NCI-H1105 treated with DMSO at 0.1 percent for 48 hours (cell line): ENCODE results near the gene MECP2.
A peak's percentile ranks its signal among the peaks of the same experiment; 100 is the strongest.

Source experiments
- DNase-seq: peaks from one replicate; lab custom pipeline; 2025; lab: John Stamatoyannopoulos, UW

Gene MECP2

DNA sequence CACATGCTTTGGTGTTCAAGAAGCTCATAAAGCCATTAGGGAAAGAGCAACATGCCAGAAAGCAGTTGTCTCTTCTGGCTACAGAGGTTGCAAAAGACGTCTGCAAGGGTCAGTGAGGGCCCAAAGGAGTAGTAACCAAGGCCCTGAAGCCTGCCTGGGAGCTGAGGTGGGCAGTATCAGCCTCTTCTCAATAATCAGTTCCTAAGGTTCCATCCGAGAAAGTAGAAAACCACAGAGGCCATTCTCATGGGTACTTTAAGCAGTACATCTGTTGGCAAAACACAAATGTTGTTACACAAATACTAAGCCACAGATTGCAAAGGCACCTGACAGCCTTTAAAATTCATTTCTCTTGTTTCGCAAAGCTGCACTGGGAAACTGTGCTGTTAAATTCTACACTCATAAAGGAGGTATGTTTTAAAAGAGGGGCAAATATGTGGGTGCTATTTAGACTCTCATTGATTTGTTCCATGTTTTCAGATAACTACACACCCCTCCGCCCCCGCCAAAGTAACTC is 37.7 kb downstream of the MECP2 start:
- DNase-seq: no peak

DNA sequence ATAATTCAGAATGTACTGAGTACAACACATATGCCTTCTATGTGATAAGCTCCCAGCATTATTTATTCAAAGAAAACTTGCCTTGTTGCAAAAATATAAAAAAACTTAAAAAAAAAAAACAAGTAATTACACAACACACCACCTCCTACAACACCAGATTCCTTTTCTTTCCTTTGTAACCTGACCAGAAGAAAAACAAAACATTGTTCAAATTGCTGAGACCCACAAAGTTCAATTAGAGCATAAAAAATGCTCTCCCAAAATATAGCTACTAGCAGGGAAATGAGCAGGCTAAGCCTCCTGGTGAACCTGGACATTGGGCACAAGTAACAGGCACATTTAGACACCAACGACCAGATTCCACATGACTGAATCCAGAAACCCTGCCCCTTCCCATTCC is 38.3 kb downstream of the MECP2 start:
- DNase-seq: no peak

DNA sequence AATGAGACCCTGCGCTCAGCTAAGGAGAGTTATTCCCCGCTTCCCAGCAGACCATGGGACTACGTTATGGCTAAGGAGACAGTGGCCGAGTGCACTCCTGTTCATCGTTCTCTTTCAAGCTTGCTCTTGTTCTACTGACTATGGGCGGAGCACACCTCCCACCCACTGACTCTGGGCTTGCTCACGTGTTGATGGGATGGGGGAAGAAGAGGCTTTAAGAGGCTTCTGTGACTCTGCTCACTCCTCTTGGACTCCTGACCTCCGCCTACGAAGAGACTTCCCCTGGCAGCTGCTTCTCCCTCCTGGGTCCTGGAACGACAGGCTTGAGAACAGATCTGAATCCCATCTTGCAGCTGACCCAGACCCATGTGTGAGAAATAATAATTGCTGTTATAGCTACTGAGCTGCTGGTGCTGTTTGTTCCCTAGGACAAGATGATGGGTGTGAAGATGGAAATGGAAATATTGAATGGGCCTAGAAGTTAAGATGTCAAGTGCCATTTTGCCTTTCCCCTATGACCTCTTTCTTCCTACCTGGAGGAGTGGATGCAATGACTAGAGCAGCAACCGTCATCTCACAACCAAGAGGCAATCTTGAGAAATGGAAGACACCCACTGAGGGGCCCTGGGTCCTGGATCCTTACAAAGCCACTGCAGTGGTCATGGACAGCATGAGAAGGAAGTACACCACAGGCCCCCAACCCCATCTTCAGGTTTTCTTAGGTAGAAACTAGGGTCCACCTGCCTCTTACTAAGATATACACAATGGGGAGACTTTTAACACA is 39.1 kb downstream of the MECP2 start:
- no peak for DNase-seq

DNA sequence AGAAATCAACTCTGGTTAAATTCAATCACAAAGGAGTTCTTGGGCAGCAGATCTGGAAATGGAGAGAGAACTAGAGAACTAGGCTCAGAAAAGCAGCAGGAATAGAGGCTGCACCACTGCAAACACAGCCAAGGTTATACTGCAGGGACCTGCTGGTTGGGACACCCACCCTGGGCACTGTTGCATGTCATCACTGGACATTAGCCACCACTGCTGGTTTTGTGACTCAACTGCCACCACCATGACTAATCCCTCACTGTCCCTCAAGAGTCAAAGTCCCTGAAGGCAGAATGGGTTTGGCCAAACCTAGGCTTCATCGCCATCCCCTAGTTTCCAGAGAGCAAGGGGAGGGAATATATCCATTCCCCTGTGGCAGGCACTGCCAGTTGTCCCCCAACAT is 39.7 kb downstream of the MECP2 start:
- DNase-seq: no peak

DNA sequence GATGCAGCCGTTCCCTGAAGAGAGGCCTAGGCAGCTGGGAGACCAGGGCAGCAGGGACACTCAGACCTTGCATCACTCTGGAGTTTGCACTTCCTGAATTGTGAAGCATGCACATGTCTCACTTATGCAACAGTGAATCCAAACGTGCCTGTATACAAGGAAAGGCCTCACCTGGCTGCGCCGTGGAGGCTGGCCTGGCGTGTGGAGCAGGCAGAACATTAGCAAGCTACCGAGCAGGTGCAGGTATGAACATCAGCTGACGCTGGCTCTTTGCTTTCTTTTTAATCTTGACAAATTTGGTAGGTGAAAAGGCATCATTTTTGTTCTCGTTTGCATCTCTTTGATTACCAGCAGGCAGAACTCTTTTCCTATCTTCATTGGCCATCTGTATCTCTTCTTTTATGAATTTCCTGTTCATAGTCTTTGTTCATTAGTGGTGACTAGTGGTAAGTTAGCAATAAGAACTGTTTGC is 40.7 kb downstream of the MECP2 start:
- no peak for DNase-seq

DNA sequence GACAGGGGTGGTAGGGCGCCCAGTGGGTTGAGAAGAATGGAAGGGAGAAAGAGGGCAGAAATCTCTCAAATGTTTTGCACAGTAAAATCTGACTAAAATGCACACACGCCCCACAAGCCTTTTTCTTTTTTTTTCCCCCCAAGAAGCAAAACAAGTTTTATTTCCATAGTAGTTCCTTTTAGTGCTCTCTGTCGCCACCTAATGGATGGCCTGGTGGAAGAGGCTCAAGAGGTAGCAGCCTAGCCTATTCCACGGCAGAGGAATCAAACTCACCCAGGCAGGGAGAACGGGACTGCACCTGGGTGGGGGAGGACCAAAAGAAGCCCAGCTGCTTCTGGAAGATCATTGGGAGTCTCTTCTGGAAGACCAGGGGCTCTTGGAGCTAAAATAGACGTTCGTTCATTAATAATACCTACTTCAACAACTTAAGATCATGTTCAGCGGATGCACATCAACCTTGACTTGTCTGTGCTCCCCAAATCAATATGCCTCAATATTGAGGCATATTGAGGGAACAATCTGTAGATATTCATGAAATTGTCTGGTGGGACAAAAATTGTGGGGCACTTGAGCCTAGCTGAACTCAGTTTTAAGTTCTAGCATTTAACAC is 46.2 kb downstream of the MECP2 start:
- peak; percentile 45 for DNase-seq

DNA sequence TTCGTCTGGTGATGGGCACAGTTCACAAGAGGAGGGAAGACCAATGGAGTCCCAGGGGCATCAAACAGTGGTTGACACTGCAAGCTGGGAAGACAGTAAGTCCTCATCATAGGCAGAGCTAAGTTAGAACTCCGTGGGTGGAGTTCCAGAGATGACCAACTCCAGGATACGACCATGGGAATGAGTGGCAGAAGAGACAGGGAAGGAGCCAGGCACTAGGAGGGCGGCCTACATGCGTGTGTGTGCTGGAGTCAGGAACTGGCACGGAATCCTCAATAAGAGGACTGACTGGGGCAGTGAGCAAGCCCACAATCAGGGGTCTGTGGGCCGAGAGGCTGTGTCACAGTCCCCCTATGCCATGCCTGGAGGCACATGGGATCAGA is 47.4 kb downstream of the MECP2 start:
- no peak for DNase-seq

DNA sequence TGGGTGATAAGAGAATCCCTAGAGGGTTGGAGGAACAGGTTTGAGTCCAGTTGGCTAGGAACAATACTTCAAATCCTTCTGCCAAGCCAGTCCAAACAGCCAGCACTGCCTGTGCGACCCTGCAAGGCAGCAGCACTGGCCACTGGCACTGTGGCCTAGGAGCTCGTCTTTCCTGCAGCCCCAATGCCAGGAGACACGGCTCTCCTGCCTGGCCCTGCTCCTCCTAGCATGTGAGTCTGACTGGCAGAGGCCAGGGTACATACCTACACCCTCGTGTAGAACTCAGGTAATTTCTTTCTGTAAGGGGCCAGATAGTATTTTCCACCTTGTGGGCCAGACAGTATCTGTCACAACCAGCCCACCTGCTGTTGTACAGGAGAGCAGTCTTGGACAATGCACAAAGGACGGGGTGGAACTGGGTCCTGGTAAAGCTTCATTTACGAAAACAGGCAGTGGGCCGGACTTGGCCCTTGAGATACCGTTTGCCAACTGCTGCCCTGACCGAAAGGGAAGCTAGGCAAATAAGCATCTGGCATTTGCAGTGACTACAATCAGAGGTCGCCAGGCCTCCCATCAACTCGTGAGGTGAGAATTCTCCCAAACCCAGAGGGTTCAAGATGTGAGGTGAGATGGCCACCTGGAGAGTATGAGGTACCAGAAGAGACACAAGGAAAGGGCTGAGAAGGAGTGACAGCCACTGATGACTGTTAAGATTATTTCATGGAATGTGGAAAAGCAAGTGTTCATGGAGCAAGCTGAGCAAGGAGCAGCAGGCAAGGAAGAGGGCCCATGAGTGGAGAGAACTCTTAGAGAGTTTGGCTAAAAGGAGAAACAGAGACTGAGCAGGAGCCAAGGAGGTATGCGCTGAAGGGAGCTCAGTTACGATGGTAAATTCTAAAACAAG is 48.1 kb downstream of the MECP2 start:
- DNase-seq: no peak

DNA sequence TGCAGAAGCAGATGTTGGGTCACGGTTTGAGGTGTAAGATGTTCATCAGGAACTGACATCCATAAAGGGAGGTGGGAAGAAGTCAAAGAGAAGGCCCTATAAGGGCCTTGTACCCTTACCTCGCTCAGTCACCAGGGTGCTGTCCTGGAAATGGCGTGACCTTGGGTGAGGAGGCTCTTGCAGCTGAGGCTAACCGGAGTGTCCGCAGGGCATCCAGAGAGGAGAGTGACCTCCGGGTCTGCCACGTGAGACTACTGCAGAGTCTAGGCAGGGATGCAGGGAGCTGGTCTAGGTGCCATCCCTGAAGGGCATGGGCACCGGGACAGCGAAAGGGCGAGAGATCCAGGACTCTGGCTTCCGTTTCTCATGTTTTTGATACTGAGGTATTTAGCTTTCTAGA is 49.1 kb downstream of the MECP2 start:
- no peak for DNase-seq

DNA sequence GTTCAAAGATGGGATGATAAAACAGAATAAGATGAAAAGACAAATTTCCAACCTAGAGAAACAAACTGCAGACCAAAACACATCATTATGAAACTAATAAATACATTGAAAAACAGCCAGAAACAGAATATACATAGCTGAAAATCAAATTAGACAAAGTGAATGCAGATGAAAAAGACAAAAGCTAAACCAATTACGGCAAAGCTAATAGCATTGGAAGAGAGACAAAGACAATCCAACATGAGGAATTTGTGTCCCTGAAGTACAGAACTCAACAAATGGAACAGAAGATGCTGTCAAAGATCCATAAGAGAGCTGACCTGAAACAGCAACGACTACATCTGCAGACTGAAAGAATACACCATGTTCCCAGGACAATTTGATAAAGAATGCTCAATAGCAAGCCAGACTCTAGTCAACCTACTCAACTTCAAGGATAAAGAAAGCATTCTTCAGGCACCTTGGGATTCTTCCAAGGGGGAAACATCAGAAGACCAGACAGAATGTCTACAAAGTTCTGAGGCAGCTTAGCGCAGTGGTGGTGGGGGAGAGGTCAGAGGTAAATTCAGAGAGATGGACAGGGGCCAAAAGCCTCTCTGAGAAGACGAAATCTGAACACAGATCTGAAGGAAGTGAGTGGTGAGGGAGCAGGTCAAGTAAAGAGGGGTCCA is 50.4 kb downstream of the MECP2 start:
- DNase-seq: no peak

DNA sequence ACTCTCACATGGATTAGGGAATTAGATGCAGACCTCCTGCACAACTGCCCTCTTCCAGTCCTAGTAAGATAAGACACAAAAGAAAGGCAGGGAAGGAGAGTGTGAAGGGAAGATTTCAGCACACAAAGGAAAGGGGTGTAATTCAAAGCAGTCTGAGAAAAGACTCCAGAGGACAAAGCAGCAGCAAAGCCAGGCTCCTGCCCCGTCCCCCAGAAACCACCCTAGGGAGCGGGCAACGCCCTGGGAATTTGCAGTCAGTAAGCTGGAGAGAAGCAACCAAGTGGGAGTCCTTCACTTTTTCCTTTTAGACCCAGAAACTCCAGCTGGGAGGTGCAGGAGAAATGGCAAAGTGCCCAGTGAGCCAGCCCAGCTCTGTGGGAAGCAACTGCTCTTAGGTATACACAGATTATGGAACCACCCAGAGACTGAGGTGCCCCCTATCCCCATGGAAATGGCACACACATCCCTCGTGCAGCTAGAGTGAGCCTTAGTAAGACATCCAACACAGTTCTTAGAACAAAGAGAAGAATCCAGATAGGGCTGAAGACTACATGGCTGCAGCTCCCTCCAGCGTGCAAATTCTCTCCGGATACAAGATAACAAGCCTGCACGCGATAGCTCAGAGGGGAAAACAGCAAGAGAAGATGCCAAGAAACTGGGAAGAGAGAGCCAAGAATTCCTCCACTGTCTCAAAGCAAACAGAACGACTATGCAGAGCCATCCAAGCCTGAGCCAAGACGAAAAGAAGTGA is 51.3 kb downstream of the MECP2 start:
- no peak for DNase-seq

DNA sequence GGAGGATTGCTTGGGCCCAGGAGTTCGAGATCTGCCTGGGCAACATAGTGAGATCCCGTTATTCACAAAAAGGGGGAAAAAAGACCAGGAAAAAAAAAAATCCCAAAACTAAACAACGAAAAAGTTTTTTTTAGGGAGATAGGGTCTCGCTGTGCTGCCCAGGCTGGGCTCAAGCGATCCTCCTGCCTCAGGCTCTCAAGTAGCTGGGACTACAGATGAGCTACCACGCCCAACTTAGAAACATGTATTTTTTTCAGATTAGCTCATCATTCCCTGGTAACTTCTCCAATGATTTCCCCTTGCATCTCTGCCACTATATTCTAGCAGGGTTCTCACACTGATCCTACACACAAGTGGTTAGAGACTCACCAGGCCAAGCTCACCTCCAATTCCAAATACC is 53.4 kb downstream of the MECP2 start:
- DNase-seq: no peak

DNA sequence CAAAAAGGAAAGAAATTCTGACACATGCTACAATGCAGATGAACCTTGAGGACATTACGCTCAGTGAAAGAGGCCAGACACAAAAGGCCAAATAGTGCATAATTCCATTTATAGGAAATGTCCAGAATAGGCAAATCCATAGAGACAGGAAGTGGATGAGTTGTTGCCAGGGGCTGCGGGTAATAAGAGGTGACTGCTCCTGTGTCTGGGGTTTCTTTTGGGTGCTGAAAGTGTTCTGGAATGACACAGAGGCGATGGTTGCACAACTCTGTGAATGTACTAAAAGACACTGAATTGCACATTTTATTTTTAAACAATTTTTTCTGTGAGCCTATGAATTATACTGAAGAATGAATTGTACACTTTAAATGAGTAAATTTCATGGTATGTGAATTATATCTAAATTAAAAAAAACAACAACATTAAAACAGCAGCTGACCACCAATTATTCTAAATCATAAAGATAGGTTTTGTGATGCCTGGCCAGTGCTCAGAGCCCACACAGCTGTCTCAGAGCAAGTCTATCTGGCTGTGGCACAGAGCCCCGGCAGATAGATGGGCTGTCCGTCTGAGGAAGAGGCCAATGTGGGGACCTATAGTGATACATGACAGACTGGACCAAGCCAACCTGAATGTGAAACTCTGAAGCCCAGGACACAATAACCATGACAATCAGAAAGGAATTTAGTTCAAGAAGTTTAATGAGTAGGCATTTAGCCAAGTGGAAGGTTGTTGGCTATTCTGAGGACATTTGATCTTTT is 54.3 kb downstream of the MECP2 start:
- DNase-seq: no peak

DNA sequence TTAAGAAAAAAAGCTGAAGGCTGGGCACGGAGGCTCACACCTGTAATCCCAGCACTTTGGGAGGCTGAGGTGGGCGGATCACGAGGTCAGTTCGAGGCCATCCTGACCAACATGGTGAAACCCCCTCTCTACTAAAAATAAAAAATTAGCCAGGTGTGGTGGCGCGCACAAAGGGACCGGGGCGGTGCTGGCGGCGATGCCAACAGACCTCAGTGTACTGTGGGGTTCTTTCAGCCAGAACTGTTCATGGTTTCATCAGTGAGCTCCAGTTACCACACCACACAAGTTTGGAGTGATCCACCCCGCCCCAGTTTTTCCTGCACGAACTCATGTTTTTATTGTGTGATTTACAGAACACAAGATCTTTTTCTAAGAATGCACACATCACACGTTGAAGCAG is 56.7 kb downstream of the MECP2 start:
- no peak for DNase-seq

DNA sequence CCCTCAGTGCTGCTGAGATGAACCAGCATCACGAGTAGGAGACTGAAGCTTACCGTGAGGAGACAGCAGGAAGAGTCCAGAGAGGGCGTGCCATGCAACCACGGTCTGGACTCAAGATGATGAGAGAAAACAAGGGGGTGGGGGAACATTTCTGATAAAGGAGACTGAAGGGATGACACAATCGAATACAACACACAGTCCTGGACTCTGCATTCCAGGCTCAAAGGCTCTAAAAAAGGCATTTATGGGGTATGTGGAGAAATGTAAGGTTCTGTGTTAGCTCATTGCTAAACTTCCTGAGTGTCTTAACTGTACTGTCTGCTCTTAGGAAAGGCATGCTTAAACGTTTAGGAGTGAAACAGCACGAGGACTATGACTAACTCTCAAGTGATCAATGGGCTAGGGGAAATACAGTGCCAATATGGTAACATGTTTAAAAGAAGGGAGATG is 57.2 kb downstream of the MECP2 start:
- no peak for DNase-seq

DNA sequence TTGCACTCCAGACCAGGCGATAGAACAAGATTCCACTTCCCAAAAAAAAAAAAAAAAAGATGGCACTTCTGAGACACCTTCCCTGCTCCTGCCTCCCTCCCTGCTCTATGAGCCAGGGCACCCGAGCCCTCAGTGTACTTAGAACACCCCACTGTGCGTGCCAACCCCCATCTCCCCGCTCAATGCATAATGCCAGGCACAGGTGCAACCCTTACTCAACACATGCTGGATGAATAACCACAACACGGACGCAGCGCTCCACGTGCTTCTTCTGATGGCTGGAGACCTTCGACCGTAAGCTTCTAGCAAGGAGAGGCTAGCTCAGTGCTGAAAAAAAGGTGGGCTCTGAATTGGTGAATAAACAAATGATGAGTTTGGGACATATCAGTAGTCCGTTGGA is 57.9 kb downstream of the MECP2 start:
- DNase-seq: no peak

DNA sequence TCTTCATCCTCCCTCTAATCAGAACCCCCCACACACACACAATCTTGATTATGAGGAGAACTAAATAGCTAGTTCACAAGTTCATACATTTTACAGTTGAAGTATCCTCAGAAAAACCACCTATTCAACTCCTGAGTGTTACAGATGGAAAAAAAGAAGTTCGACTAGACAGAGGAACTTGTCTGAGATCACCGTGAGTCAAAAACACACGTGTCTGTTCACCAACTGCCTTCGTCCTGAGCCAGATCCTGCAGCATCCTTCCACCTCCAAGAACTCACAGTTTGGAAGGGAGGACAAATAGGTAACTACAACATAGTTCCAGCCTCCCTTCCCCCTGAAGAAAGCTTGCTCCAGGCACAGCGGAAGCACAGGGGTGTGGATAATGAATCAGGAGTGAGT is 58.9 kb downstream of the MECP2 start:
- no peak for DNase-seq

DNA sequence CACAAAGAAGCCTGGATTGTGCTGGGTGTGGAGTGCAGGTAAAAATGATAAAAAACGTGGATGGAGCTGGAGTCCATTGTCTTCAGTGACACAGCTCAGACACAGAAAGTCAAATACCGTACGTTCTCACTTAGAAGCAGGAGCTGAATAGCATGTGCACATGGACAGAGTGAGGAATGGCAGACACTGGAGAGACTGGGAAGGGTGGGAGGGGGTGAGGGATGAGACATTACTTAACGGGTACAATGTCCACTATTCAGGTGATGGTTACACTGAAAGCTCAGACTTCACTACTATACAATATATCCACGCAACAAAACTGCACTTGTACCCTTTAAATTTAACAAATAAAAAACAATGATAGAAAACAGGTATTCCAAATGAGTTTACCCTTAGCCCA is 59.8 kb downstream of the MECP2 start:
- no peak for DNase-seq

DNA sequence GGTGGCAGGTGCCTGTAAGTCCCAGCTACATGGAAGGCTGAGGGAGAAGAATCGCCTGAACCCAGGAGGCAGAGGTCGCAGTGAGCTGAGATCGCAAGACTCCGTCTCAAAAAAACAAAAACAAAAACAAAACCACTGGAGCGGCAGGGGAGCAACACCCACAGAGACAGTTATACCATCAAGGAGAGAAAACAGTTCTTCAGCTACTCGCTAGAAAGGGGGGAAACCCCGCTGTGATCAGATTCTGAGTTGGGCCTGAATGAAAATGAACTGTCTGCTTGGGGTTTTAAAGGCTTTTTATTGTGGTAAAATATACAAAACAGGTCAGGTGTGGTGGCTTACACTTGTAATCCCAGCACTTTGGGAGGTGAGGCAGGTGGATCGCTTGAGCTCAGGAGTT is 61.0 kb downstream of the MECP2 start:
- no peak for DNase-seq

DNA sequence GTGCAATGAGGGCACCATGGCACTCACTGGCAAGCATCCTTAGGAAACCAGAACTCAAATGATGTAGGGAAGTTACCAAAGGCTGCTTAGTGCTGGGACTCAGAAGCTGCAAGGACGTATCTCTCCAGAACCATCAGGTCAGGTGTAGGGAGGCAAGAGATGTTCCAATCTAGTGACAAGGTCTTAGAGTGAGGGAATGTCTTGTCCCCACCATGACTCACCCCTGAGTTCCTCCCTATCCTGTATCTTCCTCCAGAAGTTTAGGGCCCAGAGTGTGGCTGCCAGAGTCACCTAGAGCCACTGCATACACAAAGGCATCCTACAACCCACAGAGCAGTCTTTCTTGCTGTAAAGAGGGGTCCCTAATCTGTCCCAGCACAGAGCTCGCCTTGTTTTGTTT is 63.7 kb downstream of the MECP2 start:
- DNase-seq: no peak

DNA sequence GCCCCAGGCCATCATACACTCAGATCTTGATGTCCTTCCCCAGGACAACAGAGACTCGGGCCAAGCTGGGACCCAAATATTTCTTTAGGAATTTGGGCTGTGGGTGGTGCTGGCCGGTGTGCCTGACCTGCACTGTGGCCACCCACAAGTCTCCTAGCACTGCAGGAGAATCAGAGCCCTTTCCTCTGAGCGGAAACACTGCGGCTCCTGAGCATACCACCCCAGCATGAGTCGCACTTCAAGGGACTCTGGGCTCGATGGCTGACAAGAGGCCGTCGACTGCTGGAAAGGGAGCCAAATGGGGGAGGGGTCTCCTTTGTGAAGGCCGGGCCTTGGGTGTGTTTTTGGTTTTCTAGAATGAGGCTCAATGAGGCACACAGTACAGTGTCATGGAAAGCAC is 64.9 kb downstream of the MECP2 start:
- no peak for DNase-seq
